Prostate gland (tissue), 2 donors: ENCODE results near the gene CLIP3. TPM values are rescaled to one million over a fixed set of nuclear protein-coding genes. Genes with fewer than 3 reads are reported as not detected.

Experiments
- DNase-seq: peaks from one replicate; pipeline ENCODE4 v3.0.0-alpha.2; 2019; ENCODE audit warnings: low spot score
- H3K27ac ChIP-seq, 2 donors: fragments of 200-600 bp; sonication (generic); 2 replicates each; pipeline ENCODE4 v1.5.1; 2017 to 2019
- H3K27me3 ChIP-seq: fragments of 200-600 bp; sonication (generic); replicated peaks from 2 replicates; pipeline ENCODE4 v1.5.1; 2019; ENCODE audit not compliant: insufficient read depth
- H3K36me3 ChIP-seq, 2 donors: fragments of 200-600 bp; sonication (generic); 1 replicate in 1 of 2; 2 replicates in 1 of 2; pipeline versions ENCODE4 v1.5.1 to v1.8.1; 2017 to 2019
- H3K4me1 ChIP-seq: fragments of 200-600 bp; sonication (generic); replicated peaks from 2 replicates; pipeline ENCODE4 v1.5.1; 2019
- H3K4me3 ChIP-seq, 2 donors: fragments of 200-600 bp; sonication (generic); 2 replicates each; pipeline ENCODE4 v1.5.1; 2017 to 2019
- H3K9me3 ChIP-seq: fragments of 200-600 bp; sonication (generic); 2 replicates; pipeline ENCODE4 v1.5.1; 2017
- CTCF ChIP-seq, 4 experiments: fragments of 200-600 bp in 2 of 4; fragments of 450-650 bp in 2 of 4; sonication (generic) in 2 of 4; IDR thresholded peaks; 1 replicate in 3 of 4; 2 replicates in 1 of 4; pipeline ENCODE4 v1.5.1; 2016 to 2019; ENCODE audit warnings: antibody characterized with exemption in 4 of 4, mild to moderate bottlenecking in 2 of 4, moderate library complexity in 2 of 4
- POLR2A ChIP-seq: fragments of 450-650 bp; IDR thresholded peaks from one replicate; pipeline ENCODE4 v1.6.1; 2016; ENCODE audit warnings: antibody characterized with exemption, mild to moderate bottlenecking
- POLR2AphosphoS5 ChIP-seq: sonication (generic); formaldehyde crosslinking; IDR thresholded peaks from one replicate; pipeline ENCODE4 v1.6.1; 2017; ENCODE audit warnings: antibody characterized with exemption
- WGBS: methylation state at CpG from one replicate; pipeline ENCODE4 v1.1.5; 2018; 5-methylcytosine and 5-hydroxymethylcytosine counted together
- intact Hi-C: fragments of 100-400 bp; cut with DNase I; formaldehyde crosslinking; loops from one replicate; pipeline ENCODE4 v1.14.2; 2022
- total RNA-seq, 2 donors: library from RNA; depleted of rRNA; stranded (reverse); fragments of >200 nt; gene quantifications; one replicate each; pipeline ENCODE4 v1.1.0, GENCODE V29; 2016

CLIP3 gene
- total RNA-seq, 2 donors from 2014 or later = 7.4 to 31.2 TPM

GRCh38 chr19:35991731-35992450 lies 40.8 kb downstream of the CLIP3 start:
- Histone ChIP-seq H3K27me3 (no peaks in the 10 kb centered on the region), H3K4me1 (peaks cover 9% of the 10 kb centered on the region), H3K27ac (no peak overlapping the region), H3K4me3 (no peak overlapping the region), H3K9me3 (no peaks in the 10 kb centered on the region), H3K36me3 (no peaks in the 10 kb centered on the region)
- intact Hi-C loops = no loop called here
- no peak for DNase-seq
- TF ChIP-seq POLR2AphosphoS5 (no peak), POLR2A (no peak), CTCF (IDR thresholded peaks at IDR 0.05) (no peak)
- WGBS = 73% methylated on average over 7 of the region's 7 CpGs

GRCh38 chr19:35990771-35991730 lies 41.6 kb downstream of the CLIP3 start:
- no peak for DNase-seq
- no peaks in the 10 kb centered on the region for H3K27me3 ChIP-seq
- intact Hi-C loops = no loop called here
- no peaks in the 10 kb centered on the region for H3K9me3 ChIP-seq
- H3K4me3 ChIP-seq = no peak overlapping the region
- H3K4me1 ChIP-seq = peaks cover 1% of the 10 kb centered on the region
- H3K36me3 ChIP-seq = no peaks in the 10 kb centered on the region
- TF ChIP-seq POLR2AphosphoS5 (no peak), POLR2A (no peak), CTCF (IDR thresholded peaks at IDR 0.05) (no peak)
- H3K27ac ChIP-seq = no peak overlapping the region
- WGBS = 76% methylated on average over 10 of the region's 10 CpGs

DNA sequence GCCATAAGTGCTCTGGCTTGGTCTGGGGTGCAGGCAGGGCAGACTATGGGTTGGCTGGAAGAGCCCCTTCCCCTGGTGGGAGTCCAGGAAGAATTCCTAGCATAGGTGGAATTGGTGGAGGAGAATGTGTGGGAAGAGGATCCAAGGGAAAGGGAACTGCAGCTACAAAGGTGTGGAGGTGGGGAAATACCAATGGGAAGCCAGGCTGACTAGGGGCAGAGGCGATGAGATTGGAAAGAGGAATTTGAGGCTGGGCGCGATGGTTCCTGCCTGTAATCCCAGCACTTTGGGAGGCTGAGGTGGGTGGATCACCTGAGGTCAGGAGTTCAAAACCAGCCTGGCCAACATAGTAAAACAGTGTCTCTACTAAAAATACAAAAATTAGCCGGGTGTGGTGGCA lies 42.5 kb downstream of the CLIP3 start:
- intact Hi-C loops = no loop called here
- WGBS = 89% methylated on average over 4 of the region's 4 CpGs
- no peaks in the 10 kb centered on the region for H3K9me3 ChIP-seq
- H3K36me3 ChIP-seq = no peaks in the 10 kb centered on the region
- H3K27ac ChIP-seq = no peak overlapping the region
- TF ChIP-seq POLR2AphosphoS5 (no peak), POLR2A (no peak), CTCF (IDR thresholded peaks at IDR 0.05) (no peak)
- H3K27me3 ChIP-seq = no peaks in the 10 kb centered on the region
- no peak for DNase-seq
- H3K4me3 ChIP-seq = no peak overlapping the region
- no peaks in the 10 kb centered on the region for H3K4me1 ChIP-seq

DNA sequence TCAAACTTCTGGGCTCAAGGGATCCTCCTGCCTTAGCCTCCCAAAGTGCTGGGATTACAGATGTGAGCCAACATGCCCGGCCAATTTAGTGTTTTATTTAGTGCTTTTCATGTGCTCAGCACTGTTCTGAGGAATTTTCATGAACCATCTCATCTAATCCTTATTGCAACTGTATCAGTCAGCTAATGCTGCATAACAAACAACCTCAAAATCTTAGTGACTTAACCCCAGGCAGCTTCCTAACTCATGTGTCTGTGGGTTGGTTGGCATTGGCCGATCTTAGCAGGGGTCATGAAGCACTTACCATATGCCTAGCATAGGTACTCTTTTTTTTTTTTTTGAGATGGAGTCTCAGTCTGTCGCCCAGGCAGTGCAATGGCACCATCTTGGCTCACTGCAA lies 43.8 kb downstream of the CLIP3 start:
- H3K9me3 ChIP-seq = no peaks in the 10 kb centered on the region
- no peak overlapping the region for H3K27ac ChIP-seq
- whole genome bisulfite sequencing = 88% methylated on average over 3 of the region's 3 CpGs
- H3K4me1 ChIP-seq = no peaks in the 10 kb centered on the region
- no peaks in the 10 kb centered on the region for H3K36me3 ChIP-seq
- H3K4me3 ChIP-seq = no peak overlapping the region
- no peak for TF ChIP-seq CTCF (IDR thresholded peaks at IDR 0.05)
- no peak for TF ChIP-seq POLR2AphosphoS5
- no peak for TF ChIP-seq POLR2A
- no peak for DNase-seq
- H3K27me3 ChIP-seq = no peaks in the 10 kb centered on the region
- intact Hi-C loops = no loop called here
